ENCODE measurements around the gene ADAM22. TPM values are rescaled to one million over a fixed set of nuclear protein-coding genes. Genes with fewer than 3 reads are reported as not detected.

ADAM22 gene
- total and polyA plus RNA-seq, 4 donors = 0.04 to 0.61 (median 0.15) TPM

- no peaks in the 10 kb centered on the region for H3K4me1 ChIP-seq (ENCODE audit: control insufficient read depth in 4 of 4, insufficient read depth in 4 of 4, low read length in 3 of 4)
- DNase-seq (ENCODE audit: low spot score) = no peak
- WGBS = 87% methylated on average over 3 of the region's 3 CpGs
- H3K9me3 ChIP-seq (ENCODE audit: control insufficient read depth in 4 of 4, low read length in 3 of 4) = no peaks in the 10 kb centered on the region
- no peak overlapping the region for H3K27ac ChIP-seq (ENCODE audit: low read depth in 1 of 2, low read length in 2 of 2)
- TF ChIP-seq MAX (IDR thresholded peaks at IDR 0.05) = no peak
- no peak for TF ChIP-seq YY1 (IDR thresholded peaks at IDR 0.05)
- no peak for TF ChIP-seq REST (IDR thresholded peaks at IDR 0.05)
- no peak overlapping the region for H3K9ac ChIP-seq (ENCODE audit: low read depth in 1 of 2, low read length in 2 of 2)
- H3K27me3 ChIP-seq (ENCODE audit: control insufficient read depth in 4 of 4, insufficient read depth in 4 of 4, low read length in 3 of 4) = no peaks in the 10 kb centered on the region
- H3K36me3 ChIP-seq (ENCODE audit: control insufficient read depth in 4 of 4, insufficient read depth in 3 of 4, low read depth in 1 of 4, low read length in 3 of 4) = peaks cover 1 to 34% (median 28%) of the 10 kb centered on the region in 4 donors
- no peak overlapping the region for H3K4me3 ChIP-seq (ENCODE audit: low read depth in 1 of 3, low read length in 3 of 3)
Observed at GRCh38 chr7:88202799-88203198, 268.7 kb downstream of the ADAM22 start.

GRCh38 chr7:88203401-88203800, 269.4 kb downstream of the ADAM22 start:
- WGBS = 95% methylated on average over 4 of the region's 4 CpGs
- TF ChIP-seq REST (IDR thresholded peaks at IDR 0.05) (no peak), CTCF (IDR thresholded peaks at IDR 0.05; ENCODE audit: low read depth, low read length, missing input control) (no peak), HNF4G (IDR thresholded peaks at IDR 0.05) (no peak), TAF1 (conservative IDR thresholded peaks at IDR 0.05) (no peak), RXRA (IDR thresholded peaks at IDR 0.05) (no peak), YY1 (IDR thresholded peaks at IDR 0.05) (no peak), MAX (IDR thresholded peaks at IDR 0.05) (no peak), FOXA1 (IDR thresholded peaks at IDR 0.05) (no peak)
- H3K36me3 ChIP-seq (ENCODE audit: control insufficient read depth in 4 of 4, insufficient read depth in 3 of 4, low read depth in 1 of 4, low read length in 3 of 4) = peaks cover 1 to 34% (median 31%) of the 10 kb centered on the region in 4 donors

More at GRCh38 chr7:88203401-88203800, 269.4 kb downstream of the ADAM22 start:
- DNase-seq (ENCODE audit: low spot score) = no peak
- no peak overlapping the region for H3K4me3 ChIP-seq (ENCODE audit: low read depth in 1 of 3, low read length in 3 of 3)
- no peak overlapping the region for H3K9ac ChIP-seq (ENCODE audit: low read depth in 1 of 2, low read length in 2 of 2)
- no peak overlapping the region for H3K27ac ChIP-seq (ENCODE audit: low read depth in 1 of 2, low read length in 2 of 2)
- H3K9me3 ChIP-seq (ENCODE audit: control insufficient read depth in 4 of 4, low read length in 3 of 4) = no peaks in the 10 kb centered on the region
- no peaks in the 10 kb centered on the region for H3K27me3 ChIP-seq (ENCODE audit: control insufficient read depth in 4 of 4, insufficient read depth in 4 of 4, low read length in 3 of 4)
- no peaks in the 10 kb centered on the region for H3K4me1 ChIP-seq (ENCODE audit: control insufficient read depth in 4 of 4, insufficient read depth in 4 of 4, low read length in 3 of 4)

Measured in liver (tissue), 9 donors.